AG09319 (cell line): ENCODE results near the gene GRN.
A peak's percentile ranks its signal among the peaks of the same experiment; 100 is the strongest.
"Not testable (repeated sequence)": the region's sequence is repeated elsewhere in the genome, so short reads cannot be mapped to it uniquely, and the experiment has no call there.

Experiments
- DNase-seq: peaks from one replicate; pipeline ENCODE4 v3.0.0-alpha.2; 2010; ENCODE audit warnings: low read depth; ENCODE audit errors: extremely low read depth
- CTCF ChIP-seq: IDR thresholded peaks from 2 replicates; pipeline ENCODE4 v1.5.1; 2011; ENCODE audit warnings: low read depth, mild to moderate bottlenecking, inconsistent platforms, low read length, moderate library complexity

Gene GRN

DNA sequence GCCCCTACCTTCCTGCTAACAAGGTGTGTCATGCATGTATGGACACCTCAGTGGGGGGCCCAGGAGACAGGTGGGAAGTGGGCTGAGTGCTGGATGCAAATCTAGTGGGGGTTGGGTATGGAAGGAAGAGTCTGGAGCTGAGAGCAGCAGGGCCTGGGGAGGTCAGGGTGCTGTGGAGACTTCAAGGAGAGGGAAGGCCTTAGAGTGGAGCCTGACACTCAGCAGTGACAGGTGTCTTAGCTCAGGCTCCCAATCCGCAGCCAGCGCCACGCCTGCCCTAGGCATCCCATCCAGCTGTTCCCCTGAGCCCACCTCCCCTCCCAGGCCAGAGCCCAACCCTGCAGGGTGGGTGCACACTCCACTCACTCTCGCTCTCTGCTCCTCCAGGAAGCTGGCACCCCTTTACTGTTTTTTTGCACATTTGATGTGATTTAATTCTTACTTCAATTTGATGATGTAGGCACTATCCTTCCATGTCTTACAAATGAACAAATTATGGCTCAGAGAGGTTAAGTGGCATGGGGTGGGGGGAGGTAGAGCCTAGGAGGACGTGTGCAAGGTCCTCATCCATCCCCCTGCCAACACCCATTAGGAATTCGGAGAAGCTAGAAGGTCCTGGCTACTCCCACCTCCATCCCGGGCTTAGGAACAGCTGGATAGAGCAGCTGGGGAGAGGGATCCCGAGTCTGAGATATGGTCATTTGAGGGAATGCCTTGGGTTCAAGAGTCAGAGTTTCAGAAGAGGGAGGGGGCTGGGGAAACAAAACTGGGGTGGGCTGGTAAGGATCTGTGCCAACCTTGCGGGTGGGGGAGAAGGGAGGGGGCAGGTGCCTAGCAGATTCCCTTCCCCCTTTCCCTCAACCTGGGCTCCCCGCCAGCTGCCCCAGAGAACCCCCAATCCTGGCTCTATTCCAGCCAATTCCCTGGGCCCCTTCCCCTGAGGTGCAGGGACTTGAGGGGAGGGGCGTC is 16.5 kb downstream of the GRN start:
- DNase-seq = no peak
- TF ChIP-seq CTCF = no peak

GRCh38 chr17:44362459-44362948 is 17.4 kb downstream of the GRN start:
- no peak for DNase-seq
- TF ChIP-seq CTCF = no peak

GRCh38 chr17:44362949-44363612 is 18.0 kb downstream of the GRN start:
- no peak for TF ChIP-seq CTCF
- no peak for DNase-seq

DNA sequence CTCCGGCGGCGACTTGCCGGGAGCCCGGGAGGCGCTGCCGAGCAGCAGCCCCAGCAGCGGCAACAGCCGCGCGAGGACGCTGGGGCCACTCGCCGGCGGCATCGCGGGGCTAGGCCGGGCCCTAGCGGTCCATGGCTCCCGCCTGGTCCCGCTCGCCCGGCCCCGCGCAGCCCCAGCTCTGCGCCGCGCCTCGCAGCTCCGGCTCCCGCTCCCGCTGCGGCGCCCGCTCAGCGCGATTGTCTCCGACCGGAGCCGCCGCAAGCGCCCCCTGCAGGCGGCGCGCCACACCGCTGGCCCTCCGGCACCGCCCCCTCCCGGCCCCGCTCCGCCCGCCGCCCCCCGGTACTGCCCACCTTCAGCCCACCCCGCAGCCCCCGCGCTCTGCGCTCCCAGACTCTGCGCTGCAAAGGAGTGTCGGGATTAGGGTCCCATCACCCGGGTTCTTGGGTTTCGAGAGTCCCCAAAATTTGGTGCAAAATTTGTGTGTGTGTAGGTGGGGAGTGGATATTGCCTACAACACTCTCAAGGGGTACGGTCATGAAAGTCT is 18.6 kb downstream of the GRN start, which contains the start of gene FAM171A2:
FAM171A2 (minus strand) TSS at position 241 of the 547 bp plus-strand sequence; CDS start at position 102, 139 bp downstream.
- TF ChIP-seq CTCF = peak; percentile 38
- no peak for DNase-seq

GRCh38 chr17:44365051-44365450 is 19.9 kb downstream of the GRN start:
- not testable (repeated sequence) for DNase-seq

DNA sequence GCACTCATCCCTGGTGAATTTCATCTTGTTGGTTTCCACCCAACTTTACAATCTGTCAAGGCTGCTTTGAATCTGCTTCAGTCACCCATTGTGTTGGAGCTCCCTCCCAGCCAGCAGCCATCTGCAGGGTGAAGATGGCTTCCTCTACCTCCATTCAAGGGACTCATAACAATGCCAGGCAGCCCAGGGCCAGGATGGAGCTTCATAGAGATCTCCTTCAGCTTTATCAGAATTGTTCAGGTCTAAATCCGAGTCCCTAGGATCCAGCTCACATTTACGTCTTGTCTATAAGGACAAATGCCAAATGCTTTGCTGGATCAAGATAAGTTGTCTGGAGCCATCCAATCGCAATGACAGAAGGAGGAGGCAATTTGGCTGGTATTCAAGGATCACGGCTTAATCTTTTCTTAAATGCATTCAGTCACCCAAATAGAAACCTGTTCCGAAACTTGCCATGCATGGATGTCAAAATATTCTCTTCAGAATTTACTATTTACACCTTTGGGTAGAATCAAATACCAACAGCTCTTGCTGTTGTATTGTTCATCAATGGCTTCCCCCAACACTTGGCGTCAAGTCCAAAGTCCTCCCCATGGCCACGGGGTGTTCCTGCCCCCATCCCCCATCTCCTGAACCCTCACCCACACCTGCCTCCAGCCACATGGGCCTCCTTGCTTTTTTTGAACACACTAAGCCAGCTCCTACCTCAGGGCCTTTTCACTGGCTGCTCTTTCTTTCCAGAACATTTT is 22.3 kb downstream of the GRN start:
- DNase-seq = no peak
- TF ChIP-seq CTCF = no peak

DNA sequence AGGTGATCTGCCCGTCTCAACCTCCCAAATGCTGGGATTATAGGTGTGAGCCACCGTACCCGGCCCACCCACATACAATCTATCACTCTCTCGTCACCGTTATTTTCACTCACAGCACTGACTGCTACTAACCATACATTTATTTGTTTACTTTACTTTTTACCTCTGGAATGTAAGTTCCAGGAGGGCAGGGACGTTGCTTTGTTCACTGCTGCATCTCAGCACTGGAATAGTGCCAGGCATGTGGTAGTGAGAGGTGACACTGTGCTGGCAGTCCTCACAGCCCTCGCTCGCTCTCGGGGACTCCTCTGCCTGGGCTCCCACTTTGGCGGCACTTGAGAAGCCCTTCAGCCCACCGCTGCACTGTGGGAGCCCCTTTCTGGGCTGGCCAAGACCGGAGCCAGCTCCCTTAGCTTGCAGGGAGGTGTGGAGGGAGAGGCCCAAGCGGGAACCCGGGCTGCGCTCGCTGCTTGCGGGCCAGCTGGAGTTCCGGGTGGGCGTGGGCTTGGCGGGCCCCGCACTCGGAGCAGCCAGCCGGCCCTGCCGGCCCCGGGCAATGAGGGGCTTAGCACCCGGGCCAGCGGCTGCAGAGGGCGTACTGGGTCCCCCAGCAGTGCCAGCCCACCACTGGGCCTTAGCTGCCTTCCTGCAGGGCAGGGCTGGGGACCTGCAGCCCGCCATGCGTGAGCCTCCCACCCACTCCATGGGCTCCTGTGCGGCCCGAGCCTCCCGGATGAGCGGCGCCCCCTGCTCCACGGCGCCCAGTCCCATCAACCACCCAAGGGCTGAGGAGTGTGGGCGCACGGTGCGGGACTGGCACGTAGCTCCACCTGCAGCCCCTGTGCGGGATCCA is 23.5 kb downstream of the GRN start:
- not testable (repeated sequence) for DNase-seq

GRCh38 chr17:44369414-44370023 is 24.4 kb downstream of the GRN start:
- not testable (repeated sequence) for DNase-seq
